Smooth muscle cell of the brain vasculature (primary cell): Measurements from ENCODE around the gene HYDIN.

Source experiments
- DNase-seq: peaks from one replicate; pipeline ENCODE4 v3.0.0-alpha.2; 2012; ENCODE audit warnings: low read depth, low spot score

The HYDIN gene

DNA sequence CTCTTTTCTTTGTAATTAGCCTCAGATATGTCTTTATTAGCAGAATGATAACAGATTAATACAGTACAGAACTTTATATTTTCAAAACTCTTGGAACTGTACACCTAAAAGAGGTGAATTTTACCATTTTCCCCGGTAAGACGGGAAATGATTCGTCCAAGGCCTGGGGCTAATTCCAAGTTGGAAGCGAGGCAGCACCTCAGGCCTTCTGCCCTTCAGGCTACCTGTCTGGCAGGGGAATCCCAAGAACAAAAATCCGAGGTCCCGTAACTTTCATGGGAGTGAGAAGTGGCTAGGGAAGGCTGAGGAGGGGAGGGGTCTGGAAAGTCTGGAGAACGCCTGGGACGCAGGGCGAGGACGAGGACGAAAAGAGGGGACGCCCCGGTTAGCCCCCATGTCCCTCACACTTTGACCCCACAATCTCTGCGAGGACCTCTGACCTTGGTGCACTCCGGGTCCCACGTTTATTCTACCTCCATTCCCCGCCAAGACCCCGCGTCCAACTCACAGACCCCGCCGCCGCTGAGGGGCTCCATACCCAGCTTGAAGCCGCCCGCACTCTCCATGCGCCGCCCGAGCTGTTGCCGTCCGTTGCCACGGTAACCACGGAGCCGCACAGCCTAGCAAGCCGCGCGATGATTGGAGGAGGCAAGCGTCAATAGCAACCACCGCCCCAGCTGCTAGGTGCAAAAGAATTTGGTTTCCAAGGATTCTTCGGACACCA lies at the start of gene HYDIN:
TSS of gene HYDIN (minus strand) at position 601 of the 724 bp plus-strand sequence. CDS start 43,827 bp downstream, outside the sequence.
- DNase-seq, result no peak

DNA sequence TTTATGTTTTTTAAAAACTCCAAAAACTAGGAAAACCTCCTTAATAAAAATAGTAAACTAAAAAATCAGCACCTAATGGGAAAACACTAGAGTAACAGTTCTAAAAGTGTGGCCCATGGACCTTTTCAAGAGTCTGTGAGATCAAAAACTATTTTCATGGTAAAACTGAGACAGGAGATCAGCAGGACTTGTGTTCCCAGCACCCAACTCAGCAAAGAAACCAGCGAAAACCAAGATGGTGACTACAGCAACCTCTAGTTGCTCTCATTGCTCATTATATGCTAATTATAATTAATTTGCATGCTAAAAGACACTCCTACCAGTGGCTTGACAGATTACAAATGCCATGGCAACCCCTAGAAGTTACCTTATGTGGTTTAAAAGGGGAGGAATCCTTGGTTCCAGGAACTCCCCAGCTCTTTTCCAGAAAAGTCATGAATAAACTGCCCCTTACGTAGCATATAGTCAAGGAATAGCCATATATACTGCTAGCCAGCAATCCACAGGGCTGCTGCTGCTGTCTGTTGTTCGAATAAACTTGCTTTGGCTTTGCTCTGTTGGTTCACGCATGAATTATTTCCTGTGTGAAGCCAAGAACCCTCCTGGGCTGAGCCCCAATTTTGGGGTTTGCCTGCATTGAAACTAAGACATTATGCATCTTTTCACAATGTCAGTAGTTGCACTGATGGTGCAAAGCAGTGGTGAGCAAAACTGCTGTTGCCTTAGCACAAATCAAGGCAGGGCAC lies 46.2 kb upstream of the HYDIN start:
- DNase-seq, result no peak

GRCh38 chr16:71273384-71273783 lies 42.9 kb upstream of the HYDIN start:
- DNase-seq, result no peak

DNA sequence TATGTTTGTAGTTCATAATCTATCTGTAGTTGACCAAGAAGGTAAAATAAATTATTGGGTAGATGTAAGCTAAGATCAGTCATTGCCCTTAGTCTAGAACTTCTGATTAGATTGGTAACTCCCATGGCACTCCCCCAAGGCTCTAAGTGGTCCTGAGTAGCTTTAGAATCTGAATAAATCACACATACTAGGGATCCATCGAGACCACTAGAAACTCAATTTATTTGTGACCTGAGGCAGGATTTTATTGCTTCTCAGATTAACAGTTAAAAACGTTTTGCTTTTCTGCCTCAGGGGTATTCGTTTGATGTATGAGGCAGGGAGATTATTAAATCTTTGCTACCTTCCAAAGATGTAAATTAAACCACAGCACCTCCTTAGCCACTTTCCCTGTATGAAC lies 33.8 kb upstream of the HYDIN start:
- no peak for DNase-seq

DNA sequence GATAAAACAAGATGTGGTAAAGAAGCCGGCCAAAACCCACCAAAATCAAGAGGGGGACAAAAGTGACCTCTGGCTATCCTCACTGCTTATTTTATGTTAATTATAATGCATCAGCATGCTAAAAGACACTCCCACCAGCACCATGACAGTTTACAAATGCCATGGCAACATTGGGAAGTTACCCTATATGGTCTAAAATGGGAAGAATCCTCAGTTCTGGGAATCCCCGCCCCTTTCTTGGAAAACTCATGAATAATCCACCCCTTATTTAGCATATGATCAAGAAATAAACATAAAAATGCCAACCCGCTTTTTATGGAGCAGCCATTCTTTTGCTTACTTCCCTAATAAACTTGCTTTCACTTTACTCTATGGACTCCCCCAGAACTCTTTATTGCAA lies 33.1 kb upstream of the HYDIN start:
- DNase-seq, result no peak

DNA sequence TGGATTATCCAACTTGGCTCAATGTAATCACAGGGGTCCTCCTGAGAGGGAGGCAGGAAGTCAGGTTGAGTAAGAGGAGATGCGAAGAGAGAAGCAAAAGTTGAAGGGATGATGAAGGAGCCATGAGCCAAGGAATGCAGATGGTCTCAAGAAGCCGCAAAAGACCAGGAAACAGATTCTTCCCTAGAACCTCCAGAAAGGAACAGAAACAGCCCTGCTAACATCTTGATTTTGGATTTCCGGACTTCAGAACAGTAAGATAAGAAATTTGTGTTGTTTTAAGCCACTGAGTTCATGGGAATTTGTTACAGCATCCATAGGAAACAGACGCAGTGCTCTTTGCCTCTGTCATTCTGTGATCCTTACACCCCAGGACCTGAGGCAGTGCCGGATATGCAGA lies 31.9 kb upstream of the HYDIN start:
- no peak for DNase-seq

DNA sequence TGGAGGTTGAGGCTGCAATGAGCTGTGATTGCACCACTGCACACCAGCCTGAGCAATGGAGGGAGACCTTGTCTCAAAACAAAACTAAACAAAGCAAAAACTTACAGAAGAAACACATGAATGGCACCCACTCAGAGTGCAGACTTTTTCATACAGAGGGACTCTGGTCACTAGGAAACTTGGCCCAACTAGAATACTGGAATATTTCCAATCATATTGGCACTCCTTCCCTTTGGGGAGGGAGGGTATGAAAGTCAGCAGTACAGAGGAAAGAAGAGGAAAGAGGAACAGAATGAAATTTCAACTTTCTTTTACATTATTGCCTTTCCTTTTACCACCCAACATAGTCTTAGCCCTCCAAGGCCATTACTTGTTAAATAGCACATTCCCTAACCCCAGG lies 30.5 kb upstream of the HYDIN start:
- no peak for DNase-seq

GRCh38 chr16:71259086-71259485 lies 28.6 kb upstream of the HYDIN start:
- DNase-seq, result no peak

GRCh38 chr16:71258372-71258771 lies 27.9 kb upstream of the HYDIN start:
- no peak for DNase-seq

DNA sequence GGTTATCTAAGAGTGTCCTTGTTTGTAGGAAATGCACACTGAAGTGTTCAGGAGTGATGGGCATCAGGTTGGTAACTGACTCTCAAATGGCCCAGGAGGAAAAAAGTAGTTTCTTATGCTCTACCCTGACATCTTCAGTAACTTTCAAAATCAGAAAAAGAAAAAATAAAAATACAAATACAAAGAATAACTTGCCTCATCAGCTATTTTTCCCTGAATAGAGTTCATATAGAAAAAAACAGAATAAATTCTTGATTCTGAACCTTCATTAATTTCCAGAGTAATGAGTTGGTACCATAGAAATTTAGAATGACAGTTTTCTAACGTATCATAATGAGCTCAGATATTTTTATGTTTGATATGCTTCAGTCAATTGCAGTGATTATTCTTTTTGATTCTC lies 27.2 kb upstream of the HYDIN start:
- no peak for DNase-seq

DNA sequence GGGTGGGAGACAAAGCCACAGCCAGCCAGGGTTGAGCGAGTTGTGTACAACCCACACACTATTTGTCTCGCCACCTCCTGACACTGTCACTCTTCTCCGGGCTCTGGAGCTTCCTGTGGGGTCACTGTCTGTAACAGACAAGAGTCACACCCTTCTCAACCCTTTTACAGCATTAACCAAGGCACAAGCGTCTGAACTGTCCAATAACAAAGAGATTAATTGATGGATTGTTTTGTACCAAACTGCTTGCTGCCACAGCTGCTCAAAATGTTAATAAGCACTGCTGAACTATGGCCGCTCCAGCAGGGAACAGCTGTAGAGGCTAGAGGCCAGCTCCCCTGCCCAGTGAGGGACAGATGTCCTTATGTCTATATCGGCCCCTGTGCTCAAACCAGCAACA lies 25.2 kb upstream of the HYDIN start:
- DNase-seq, result no peak

DNA sequence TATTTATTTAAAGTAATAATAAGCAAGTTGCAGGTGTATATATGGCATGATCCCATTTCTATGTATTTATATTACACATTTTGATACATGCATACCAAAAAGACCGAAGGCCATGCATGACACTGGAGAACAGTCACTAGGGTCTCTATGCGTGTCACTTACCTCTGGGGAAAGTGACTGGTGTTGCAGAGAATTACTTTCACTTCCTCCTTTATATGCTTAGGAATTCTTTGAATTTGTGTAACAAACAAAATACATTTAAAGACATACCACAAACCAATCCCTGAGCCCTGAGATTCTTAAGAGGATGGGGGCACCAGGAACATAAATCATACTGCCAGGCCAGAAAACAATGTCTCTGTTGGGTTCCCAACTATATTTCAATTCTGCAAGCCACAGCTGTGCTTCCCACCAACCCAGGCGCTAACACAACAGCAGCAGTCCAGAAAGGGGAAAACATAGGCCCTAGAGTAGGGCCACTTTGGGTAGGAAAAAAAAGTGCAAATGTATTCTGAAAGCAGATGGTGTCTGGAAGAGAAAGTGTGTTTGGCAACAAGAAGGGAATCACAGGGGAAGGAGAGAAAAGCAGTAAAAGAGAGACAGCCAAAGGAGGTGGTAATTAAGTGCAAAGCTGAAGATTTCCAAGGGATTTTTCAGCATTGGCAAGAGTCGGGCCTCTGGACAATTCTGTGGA lies 24.5 kb upstream of the HYDIN start:
- DNase-seq, result no peak

GRCh38 chr16:71250461-71251235 lies 20.1 kb upstream of the HYDIN start:
- DNase-seq, result no peak

DNA sequence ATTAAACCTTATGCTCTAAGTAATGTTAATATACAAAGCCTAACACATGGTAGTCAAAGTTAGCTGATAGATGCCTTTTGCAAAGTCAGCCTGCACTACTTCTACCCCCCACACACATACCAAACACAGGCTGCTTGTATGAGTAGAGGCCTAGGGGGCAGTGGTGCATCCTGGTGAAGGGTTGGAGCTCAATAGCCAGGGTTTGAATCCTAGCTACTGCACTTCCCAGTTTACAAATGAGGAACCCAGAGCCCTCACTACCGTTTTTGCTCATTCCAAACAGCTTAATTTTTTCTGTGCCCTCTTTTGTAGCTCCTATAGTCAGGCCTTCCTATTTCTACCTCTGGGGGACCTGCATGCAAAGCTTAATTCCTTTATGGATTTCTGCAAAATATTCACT lies 18.9 kb upstream of the HYDIN start:
- DNase-seq, result no peak

DNA sequence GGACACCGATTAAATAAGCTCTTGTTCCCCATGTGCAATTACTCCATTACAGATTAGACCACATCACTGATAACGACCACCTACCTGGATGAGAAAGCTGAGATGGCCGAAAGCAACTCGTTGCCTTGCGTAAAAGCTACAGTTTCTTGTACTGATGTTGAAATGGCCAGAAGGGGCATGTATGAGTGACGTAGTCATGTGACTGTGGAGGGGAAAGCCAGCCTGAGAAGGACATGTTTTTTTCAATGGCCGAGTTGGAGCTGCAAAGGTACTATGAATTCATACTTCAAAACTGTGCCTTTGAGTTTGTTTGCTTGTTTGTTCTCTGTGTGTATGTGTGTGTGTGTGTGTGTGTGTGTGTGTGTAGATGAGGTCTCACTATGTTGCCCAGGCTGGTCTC lies 17.0 kb upstream of the HYDIN start:
- DNase-seq, result no peak

DNA sequence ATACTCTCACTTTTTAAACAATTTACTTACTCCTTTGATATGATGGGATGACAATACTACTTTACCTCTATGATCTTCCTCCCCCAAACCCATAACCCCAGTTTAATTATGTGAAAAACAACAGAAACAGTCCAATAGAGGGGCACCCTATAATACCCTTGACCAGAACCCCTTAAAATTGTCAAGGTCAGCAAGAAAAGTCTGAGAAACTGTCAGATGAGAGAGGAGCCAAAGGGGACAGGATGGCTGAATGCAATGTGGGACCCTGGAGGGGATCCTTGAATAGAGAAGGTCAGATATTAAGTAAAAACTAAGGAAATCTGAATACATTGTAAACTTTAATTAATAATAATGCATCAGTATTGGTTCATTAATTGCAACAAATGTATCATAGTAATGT lies 15.8 kb upstream of the HYDIN start:
- DNase-seq, result no peak

GRCh38 chr16:71244521-71244920 lies 14.0 kb upstream of the HYDIN start:
- no peak for DNase-seq

GRCh38 chr16:71242601-71243000 lies 12.1 kb upstream of the HYDIN start:
- no peak for DNase-seq

DNA sequence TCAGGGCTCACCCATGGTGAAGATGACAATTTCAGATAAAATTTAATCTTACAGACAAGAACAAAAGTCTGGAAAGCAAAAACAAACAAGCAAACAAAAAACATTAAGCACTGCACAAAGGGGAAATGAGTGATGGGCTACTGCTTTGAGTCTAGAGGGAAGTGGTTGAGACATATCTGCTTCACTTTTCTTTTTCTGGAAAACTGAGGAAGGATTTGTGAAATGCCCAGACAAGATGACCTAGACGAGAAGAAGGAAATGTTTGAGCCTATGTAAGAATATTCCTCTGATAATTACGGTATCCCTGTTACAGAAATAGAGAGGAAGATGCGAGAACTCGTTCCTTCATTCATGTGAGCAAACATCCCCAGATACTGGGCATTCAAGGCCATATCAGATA lies 11.5 kb upstream of the HYDIN start:
- DNase-seq, result no peak

DNA sequence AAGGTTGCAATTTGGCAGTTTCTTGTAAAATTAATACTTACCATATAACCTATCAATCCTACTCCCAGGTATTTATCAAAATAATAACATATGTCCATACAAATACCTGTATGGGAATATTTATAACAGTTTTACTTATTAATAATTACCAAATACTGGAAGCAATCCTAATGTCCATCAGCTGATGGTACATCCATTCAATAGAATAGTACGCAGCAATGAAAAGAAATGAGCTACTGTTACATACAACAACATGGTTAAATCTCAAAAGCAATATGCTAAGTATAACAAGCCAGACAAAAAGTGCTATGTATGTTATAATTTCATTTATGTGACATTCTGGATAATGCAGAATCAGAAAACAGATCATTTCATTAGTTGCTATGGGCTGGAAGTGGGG lies 1.2 kb downstream of the HYDIN start:
- no peak for DNase-seq

DNA sequence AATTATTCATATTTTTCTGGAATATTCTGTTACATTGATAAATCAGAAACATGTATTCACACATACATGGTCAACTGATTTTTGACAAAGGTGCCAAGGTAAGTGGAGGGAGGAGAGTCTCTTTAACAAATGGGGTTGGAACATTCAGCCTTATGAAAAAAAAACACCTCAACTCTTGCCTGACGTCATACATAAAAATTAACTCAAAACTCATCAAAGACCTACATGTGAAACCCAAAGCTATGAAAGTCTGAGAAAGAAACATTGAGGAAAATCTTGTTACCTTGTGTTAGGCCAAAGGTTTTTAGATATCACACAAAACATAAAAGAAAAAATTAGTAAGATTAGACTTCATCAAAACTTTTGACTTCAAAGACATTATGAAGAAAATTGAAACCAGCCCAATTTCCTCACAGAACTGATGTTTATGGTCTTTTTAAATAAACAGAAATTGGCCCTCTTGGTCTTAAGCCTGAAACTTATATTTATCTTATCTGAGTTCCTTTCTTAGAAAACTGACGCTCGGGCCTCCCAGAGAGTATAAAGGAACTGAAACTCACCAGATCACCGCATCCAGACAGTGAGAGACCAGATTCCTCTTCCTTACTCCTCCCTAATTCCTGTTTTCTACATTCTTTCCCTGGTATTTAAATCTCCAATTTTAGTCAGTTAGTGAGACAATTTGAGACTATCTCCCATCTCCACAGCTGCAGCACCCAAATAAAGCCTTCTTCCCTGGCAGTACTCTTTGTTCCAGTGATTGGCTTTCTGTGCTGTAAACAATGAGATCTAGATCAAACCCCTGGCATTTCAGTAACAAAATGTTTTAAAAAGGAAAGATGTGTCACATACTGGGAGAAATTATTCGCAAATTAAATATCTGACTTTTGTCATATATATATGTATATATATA lies 4.0 kb downstream of the HYDIN start:
- DNase-seq, result no peak
